Skeletal muscle tissue (tissue), 4 donors: ENCODE data around the gene ADRM1. TPM values are rescaled to one million over a fixed set of nuclear protein-coding genes. Genes with fewer than 3 reads are reported as not detected.

Experiments used
- H3K27ac ChIP-seq: one replicate; pipeline ENCODE4 v1.7.0; 2013; ENCODE audit warnings: mild to moderate bottlenecking, low read depth, low read length, inconsistent platforms
- H3K27me3 ChIP-seq, 3 donors: one replicate each; pipeline ENCODE4 v1.7.0; 2013; ENCODE audit warnings: low read length in 3 of 3; ENCODE audit not compliant: control insufficient read depth in 3 of 3, insufficient read depth in 3 of 3
- H3K36me3 ChIP-seq, 3 donors: one replicate each; pipeline ENCODE4 v1.7.0; 2013; ENCODE audit warnings: low read length in 3 of 3; ENCODE audit not compliant: control insufficient read depth in 3 of 3, insufficient read depth in 3 of 3
- H3K4me1 ChIP-seq, 3 donors: one replicate each; pipeline ENCODE4 v1.7.0; 2013; ENCODE audit warnings: low read length in 3 of 3, mild to moderate bottlenecking in 3 of 3; ENCODE audit not compliant: control insufficient read depth in 3 of 3, insufficient read depth in 3 of 3
- H3K4me3 ChIP-seq, 3 donors: one replicate each; pipeline ENCODE4 v1.7.0; 2013; ENCODE audit warnings: low read length in 3 of 3
- H3K9ac ChIP-seq, 3 donors: one replicate each; pipeline ENCODE4 v1.7.0; 2013; ENCODE audit warnings: low read length in 3 of 3, mild to moderate bottlenecking in 3 of 3, moderate library complexity in 2 of 3, low read depth in 1 of 3
- H3K9me3 ChIP-seq, 3 donors: one replicate each; pipeline ENCODE4 v1.7.0; 2013; ENCODE audit warnings: low read length in 3 of 3; ENCODE audit not compliant: control insufficient read depth in 3 of 3
- total RNA-seq: library from RNA; depleted of rRNA; stranded (reverse); fragments of >200 nt; gene quantifications from one replicate; pipeline ENCODE4 v1.2.3, GENCODE V29; 2014
- donor health status: Osteomylitis.

Gene ADRM1
- total RNA-seq, 1 donor from 2014 or later, result 41.8 TPM

DNA sequence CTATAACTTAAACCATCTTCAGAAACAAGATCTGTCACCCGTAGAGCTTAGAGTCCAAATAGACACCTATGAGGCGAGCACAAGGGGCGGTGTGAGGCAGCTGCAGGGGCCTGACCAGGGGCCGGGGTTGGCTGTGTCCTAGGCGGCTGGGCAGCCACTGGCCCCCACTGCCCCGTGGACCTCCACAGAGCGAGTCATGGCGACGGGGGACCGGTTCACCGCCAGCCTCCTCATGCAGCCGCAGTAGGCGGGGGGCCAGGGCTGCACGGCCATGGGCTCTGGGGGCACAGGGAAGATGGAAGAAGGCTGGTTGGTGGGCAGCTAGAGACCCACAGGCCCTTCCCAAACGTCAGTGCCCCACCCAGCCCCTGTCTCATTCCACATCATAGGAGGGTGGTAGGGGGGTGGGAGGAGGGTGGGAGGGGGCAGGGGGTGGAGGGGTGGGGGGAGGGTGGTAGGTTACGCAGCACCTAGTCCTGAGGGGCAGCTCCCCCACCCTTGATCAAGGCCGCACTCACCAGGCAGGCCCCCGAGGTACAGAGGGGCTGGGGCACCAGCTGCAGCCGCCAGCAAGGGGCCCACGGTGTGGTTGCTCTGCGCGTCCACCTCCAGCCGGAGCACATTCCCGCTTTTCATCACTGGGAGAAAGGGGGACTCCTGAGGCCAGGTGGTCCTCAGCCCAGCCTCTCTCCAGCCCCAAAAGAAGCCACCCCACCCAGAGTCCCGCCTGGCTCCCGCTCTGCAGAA, 6.6 kb downstream of the ADRM1 start:
- H3K27me3 ChIP-seq, result no peaks in the 10 kb centered on the region
- no peak overlapping the region for H3K27ac ChIP-seq
- no peaks in the 10 kb centered on the region for H3K9me3 ChIP-seq
- H3K4me1 ChIP-seq, result peaks cover 41 to 51% (median 43%) of the 10 kb centered on the region in 3 donors
- peak overlapping the region in 1 of 3 donors; percentile 61 for H3K9ac ChIP-seq
- peaks cover 45 to 51% (median 51%) of the 10 kb centered on the region in 3 donors for H3K36me3 ChIP-seq
- H3K4me3 ChIP-seq, result no peak overlapping the region

DNA sequence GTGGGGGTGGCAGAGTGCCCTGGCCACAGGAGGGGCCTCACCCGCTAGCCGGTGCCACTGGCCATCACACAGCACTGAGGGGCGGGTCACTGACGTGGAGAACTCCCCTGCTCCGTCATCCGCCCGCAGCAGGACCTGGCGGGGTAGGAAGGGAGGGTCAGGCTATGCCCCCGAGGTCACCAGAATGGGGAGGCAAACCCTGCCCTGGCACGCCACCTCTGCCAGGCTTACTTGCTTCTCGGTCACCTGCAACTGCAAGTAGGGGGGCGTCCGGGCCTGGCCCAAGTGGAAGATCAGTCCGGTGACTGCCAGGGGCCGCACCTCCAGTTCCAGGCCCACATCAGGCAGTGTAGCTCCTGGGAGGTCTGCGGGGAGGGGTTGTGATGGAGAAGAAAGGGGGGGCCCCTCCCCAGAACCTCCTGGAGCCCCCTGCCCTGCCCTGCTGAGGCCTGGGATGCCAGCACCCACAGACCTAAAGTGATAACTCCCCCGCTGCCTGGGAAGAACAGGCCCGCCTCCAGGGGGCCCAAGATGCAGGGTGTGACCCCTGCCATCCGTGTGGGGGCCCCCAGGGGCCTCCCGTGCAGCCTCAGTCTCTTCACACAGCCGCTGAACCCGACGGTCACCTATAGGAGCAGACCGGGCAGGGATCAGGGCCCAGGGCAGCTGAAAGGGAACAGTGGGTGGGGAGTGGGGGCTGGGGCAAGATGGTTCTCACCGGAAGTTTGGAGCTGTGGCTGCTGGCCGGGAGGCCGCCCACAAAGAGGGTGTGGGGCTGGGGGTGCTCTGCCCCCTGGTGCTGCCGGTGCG, 7.4 kb downstream of the ADRM1 start:
- Histone ChIP-seq H3K4me3 (no peak overlapping the region), H3K36me3 (peaks cover 37 to 44% (median 43%) of the 10 kb centered on the region in 3 donors), H3K9ac (no peak overlapping the region), H3K9me3 (no peaks in the 10 kb centered on the region), H3K4me1 (peaks cover 33 to 43% (median 35%) of the 10 kb centered on the region in 3 donors), H3K27me3 (no peaks in the 10 kb centered on the region), H3K27ac (no peak overlapping the region)

GRCh38 chr20:62310757-62311121, 7.9 kb downstream of the ADRM1 start:
- Histone ChIP-seq H3K27ac (no peak overlapping the region), H3K36me3 (peaks cover 34 to 43% (median 40%) of the 10 kb centered on the region in 3 donors), H3K27me3 (no peaks in the 10 kb centered on the region), H3K4me1 (peaks cover 27 to 37% (median 30%) of the 10 kb centered on the region in 3 donors), H3K9ac (no peak overlapping the region), H3K9me3 (no peaks in the 10 kb centered on the region), H3K4me3 (no peak overlapping the region)

GRCh38 chr20:62311150-62311549, 8.4 kb downstream of the ADRM1 start:
- H3K4me1 ChIP-seq, result peaks cover 25 to 33% (median 25%) of the 10 kb centered on the region in 3 donors
- no peaks in the 10 kb centered on the region for H3K9me3 ChIP-seq
- no peak overlapping the region for H3K27ac ChIP-seq
- H3K36me3 ChIP-seq, result peaks cover 33 to 43% (median 38%) of the 10 kb centered on the region in 3 donors
- H3K4me3 ChIP-seq, result no peak overlapping the region
- H3K27me3 ChIP-seq, result no peaks in the 10 kb centered on the region
- no peak overlapping the region for H3K9ac ChIP-seq

DNA sequence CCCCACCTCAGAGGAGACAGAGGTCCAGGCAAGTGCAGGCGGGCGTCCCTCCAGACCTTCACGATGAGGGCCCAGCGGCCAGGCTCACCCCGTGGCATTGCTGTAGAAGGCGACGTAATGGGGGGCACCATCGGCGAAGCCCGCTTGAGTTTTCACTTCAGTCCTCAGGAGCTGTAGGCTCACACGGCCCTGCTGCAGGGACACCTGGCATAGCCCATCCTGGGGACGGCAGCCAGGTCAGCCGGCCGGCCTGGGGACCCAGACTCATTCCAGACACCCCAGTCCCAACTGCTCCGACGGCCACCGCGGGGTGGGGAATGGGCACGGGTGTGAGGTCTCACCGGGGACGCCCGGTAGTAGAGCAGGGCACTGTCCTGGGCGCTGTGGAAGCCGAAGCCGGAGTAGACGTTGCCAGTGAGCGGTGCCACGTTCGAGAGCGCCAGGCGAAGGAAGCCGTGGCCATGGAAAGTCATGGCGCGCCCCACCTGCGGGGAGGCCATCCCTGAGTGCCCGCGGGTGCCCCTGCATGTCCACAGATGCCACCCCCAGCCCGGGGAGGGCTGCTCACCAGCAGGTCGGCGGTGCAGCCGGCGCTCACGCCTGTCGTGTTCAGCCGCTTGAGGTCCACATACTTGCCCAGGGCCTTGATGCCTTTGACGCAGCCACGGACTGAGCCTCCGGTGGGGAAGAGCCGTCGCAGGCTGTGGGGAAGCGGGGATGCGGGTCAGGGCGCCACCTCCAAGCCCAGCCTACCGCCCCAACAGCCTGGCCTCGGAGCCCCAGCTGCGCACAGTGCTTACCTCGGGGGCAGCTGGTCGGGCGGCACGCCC, 9.2 kb downstream of the ADRM1 start:
- peaks cover 28 to 40% (median 32%) of the 10 kb centered on the region in 3 donors for H3K36me3 ChIP-seq
- H3K9ac ChIP-seq, result no peak overlapping the region
- H3K27me3 ChIP-seq, result no peaks in the 10 kb centered on the region
- H3K4me3 ChIP-seq, result no peak overlapping the region
- H3K9me3 ChIP-seq, result no peaks in the 10 kb centered on the region
- no peak overlapping the region for H3K27ac ChIP-seq
- H3K4me1 ChIP-seq, result peaks cover 18 to 24% (median 21%) of the 10 kb centered on the region in 3 donors

GRCh38 chr20:62312662-62312977, 9.8 kb downstream of the ADRM1 start:
- Histone ChIP-seq H3K4me1 (peaks cover 13 to 19% (median 15%) of the 10 kb centered on the region in 3 donors), H3K4me3 (no peak overlapping the region), H3K9me3 (no peaks in the 10 kb centered on the region), H3K36me3 (peaks cover 28 to 37% (median 31%) of the 10 kb centered on the region in 3 donors), H3K27me3 (no peaks in the 10 kb centered on the region), H3K9ac (no peak overlapping the region), H3K27ac (no peak overlapping the region)

GRCh38 chr20:62313021-62313420, 10.2 kb downstream of the ADRM1 start:
- peaks cover 24 to 34% (median 27%) of the 10 kb centered on the region in 3 donors for H3K36me3 ChIP-seq
- H3K4me1 ChIP-seq, result peaks cover 9 to 15% (median 11%) of the 10 kb centered on the region in 3 donors
- no peak overlapping the region for H3K4me3 ChIP-seq
- no peak overlapping the region for H3K9ac ChIP-seq
- no peaks in the 10 kb centered on the region for H3K9me3 ChIP-seq
- no peak overlapping the region for H3K27ac ChIP-seq
- no peaks in the 10 kb centered on the region for H3K27me3 ChIP-seq

- no peak overlapping the region for H3K27ac ChIP-seq
- H3K4me1 ChIP-seq, result peaks cover 2 to 8% (median 5%) of the 10 kb centered on the region in 3 donors
- no peak overlapping the region for H3K9ac ChIP-seq
- H3K4me3 ChIP-seq, result no peak overlapping the region
- no peaks in the 10 kb centered on the region for H3K9me3 ChIP-seq
- H3K36me3 ChIP-seq, result peaks cover 18 to 27% (median 21%) of the 10 kb centered on the region in 3 donors
- H3K27me3 ChIP-seq, result no peaks in the 10 kb centered on the region
These were observed 10.9 kb downstream of the ADRM1 start for GRCh38 chr20:62313460-62314338.

- no peak overlapping the region for H3K27ac ChIP-seq
- no peaks in the 10 kb centered on the region for H3K27me3 ChIP-seq
- H3K9me3 ChIP-seq, result no peaks in the 10 kb centered on the region
- H3K4me1 ChIP-seq, result peaks cover 0 to 4% (median under 1%) of the 10 kb centered on the region in 3 donors
- no peak overlapping the region for H3K9ac ChIP-seq
- no peak overlapping the region for H3K4me3 ChIP-seq
- H3K36me3 ChIP-seq, result peaks cover 16 to 25% (median 17%) of the 10 kb centered on the region in 3 donors
These were observed 11.5 kb downstream of the ADRM1 start for GRCh38 chr20:62314339-62314638.
